Measurements from ENCODE around the gene SP1.
A peak's percentile ranks its signal among the peaks of the same experiment; 100 is the strongest.
"Not testable (repeated sequence)": the region's sequence is repeated elsewhere in the genome, so short reads cannot be mapped to it uniquely, and the experiment has no call there.

The SP1 gene

DNA sequence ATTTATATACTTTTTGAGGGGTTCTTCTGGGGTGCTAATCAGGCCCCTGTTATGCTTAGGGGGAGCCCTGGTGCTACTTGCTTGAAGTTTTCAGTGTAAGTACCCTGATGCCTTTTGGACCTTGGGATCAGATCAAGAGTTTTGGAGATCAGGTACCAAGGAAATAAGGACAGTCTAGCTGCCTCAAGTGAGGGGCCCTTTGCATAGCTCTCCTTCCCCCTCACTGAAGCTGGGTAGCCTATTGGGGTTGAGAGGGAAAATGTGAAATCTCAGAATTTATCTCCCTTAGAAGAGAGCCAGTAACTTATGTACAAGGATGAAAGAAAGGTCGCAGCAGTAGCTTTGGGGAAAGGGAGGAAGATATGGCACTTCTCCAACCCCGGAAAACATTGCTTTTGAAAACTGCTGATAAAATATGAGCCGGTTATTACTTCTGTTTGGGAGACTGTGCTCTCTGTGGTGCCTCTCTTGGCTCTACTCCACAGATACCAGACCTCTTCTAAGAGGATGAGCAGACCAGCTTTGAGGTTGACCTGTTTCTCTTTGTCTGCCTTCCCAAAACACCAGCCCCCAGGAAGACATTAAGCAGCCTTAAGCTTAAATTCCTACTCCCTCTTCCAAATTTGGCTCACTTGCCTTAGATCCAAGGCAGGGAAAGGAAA lies 34.9 kb downstream of the SP1 start:
- no peak for DNase-seq (ENCODE audit: low read depth)

DNA sequence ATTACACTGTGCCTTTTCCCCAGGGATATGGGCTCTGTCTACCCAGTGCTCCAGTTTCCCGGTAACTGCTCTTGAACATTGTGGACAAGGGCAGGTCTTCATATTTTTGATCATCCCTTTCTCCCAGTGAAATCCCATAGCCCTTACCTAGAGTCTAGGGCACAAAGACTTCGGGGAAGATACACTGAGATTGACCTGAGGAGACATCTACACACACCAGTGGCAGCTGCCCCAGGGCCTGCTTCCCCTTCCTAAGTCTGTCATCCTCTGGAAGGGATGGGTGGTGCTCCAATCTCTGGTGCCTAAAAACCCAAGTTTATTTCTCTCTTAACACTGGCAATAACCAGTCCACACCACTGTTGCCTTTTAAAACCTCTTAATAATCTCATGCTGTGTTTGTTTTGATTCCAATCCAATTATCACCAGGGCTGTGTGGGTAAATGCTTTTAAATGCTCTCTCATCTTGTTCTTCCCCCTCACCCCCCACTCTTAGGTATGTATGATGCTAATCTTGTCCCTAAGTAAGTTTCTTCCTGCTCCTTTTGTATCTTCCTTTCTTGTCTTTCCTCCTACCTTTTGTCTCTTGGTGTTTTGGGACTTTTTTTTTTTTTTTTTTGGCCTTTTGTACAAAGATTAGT lies 35.9 kb downstream of the SP1 start:
- DNase-seq (ENCODE audit: low read depth): not testable (repeated sequence)

DNA sequence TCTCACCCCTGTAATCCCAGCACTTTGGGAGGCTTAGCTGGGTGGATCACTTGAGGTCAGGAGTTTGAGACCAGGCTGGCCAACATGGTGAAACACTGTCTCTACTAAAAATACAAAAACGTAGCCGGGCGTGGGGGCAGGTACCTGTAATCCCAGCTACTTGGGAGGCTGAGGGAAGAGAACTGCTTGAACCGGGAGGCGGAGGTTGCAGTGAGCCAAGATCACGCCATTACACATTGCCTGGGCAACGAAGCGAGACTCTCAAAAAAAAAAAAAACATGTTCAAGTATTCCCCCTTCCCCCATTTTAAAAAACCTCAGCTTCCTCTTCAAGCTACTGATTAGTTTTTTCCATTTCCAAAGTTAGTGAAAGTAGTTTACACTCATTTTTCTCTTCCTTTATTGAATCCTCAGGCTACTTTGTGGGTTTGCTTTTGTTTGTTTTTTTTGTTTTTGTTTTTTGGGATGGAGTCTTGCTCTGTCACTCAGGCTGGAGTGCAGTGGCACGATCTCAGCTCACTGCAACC lies 37.4 kb downstream of the SP1 start:
- DNase-seq (ENCODE audit: low read depth): not testable (repeated sequence)

DNA sequence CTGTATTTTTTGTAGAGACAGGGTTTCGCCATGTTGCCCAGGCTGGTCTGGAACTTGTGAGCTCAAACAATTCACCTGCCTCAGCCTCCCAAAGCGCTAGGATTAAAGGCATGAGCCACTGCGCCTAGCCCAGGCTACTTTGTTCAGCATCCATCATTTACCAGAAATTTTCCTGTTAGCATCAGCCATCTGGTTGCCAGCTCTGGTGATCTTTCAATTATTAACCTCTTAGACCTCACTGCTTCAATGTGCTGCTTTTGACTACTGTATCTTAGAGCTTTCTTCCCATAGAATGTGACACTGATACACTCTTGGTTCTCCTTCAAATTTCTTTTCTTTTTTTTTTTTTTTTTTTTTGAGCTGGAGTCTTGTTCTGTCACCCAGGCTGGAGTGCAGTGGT lies 38.2 kb downstream of the SP1 start:
- no peak for DNase-seq (ENCODE audit: low read depth)

DNA sequence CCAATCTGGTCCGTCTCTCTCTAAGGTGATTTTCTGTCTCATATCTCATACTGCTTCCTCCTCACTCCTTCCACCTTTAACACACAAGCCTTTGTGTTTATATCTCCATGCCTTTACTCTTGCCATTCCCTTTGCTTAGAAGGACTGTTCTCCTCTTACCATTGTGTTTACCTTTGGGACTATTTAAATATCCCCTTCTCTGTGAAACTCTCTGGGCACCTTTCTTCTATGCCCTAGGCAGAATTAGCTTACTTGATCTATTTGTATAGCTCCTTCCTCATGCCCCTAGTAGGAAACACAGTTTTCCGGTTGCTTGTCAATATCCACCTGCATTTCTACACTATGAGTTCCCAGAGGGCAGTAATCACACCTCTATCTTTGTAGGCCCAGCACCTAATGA lies 39.8 kb downstream of the SP1 start:
- DNase-seq (ENCODE audit: low read depth): no peak

DNA sequence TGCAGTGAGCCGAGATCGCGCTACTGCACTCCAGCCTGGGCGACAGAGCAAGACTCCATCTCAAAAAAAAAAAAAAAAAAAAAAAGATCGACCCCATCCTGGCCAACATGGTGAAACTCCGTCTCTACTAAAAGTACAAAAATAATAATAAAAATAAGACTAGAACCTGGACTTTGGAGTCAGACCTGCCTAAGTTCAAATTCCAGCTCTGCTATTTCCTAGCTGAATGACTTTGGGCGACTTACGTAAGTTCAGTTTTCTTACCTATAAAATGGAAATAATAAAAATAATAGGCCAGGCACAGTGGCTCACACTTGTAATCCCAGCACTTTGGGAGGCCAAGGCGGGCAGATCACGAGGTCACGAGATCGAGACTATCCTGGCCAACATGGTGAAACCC lies 42.3 kb downstream of the SP1 start:
- not testable (repeated sequence) for DNase-seq (ENCODE audit: low read depth)

DNA sequence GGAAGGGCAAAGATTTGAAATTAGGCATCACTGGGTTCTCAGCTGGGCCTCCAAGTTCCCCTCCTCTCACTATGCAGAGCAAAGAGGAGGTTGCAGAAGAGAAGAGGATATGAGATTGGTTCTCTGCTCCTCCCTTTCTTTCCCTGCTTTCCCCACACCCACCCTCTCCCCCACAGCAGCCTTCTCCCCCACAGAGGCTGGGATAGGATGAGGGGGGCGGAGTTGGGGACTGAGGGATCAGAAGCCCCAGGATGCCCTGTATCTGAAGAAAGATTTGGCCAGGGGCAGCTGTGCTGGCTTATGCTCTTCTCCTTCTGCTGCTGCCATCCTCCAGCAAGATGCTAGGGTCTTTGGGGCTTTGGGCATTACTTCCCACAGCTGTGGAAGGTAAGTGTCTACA lies 43.6 kb downstream of the SP1 start, which contains the start of gene AMHR2:
Gene AMHR2, plus strand, starts transcription at position 259 of the 400 bp plus-strand sequence. Its CDS starts 80 bp downstream, at position 339.
- no peak for DNase-seq (ENCODE audit: low read depth)

DNA sequence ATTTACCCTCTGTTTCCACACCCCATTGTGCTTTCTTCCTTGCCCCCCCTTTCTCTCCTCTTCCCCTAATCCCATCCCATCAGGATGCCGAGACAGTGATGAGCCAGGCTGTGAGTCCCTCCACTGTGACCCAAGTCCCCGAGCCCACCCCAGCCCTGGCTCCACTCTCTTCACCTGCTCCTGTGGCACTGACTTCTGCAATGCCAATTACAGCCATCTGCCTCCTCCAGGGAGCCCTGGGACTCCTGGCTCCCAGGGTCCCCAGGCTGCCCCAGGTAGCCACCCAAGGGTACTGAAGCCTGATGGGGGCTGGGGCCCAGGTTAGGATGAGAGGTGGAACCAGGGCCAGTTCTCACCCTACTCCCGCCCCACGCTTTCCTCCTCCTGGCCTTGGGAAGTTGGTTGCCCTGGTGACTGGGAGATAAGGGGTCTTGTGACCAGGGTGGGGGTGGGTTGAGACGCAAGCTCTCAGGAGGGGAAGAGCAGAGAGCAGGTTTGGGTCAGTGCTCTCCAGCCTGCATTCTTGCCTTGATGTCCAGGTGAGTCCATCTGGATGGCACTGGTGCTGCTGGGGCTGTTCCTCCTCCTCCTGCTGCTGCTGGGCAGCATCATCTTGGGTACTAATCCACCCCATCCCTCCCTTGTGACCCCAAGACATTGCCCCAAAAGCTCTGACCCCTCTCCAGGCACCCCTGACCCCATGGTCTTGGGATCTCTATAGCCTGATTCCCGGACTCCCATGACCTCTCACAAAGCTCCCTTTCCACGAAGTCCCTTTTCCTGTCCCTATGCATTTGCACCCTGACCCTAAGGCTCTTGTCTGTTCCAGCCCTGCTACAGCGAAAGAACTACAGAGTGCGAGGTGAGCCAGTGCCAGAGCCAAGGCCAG lies 44.9 kb downstream of the SP1 start:
- no peak for DNase-seq (ENCODE audit: low read depth)

DNA sequence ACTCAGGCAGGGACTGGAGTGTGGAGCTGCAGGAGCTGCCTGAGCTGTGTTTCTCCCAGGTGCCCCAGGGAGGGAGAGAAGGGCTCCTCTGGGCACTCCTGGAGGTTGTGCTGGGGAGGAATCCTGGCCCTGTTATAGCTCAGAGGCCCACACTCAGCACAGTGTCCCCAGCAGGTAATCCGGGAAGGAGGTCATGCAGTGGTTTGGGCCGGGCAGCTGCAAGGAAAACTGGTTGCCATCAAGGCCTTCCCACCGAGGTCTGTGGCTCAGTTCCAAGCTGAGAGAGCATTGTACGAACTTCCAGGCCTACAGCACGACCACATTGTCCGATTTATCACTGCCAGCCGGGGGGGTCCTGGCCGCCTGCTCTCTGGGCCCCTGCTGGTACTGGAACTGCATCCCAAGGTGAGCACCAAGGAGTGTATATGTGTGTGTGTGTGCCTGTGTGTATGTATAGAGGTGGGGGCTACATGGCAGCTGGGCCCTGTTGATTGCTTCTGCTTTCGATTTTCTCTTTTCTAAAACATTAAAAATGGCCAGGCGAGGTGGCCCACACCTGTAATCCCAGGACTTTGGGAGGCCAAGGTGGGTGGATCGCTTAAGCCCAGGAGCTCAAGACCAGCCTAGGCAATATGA lies 45.7 kb downstream of the SP1 start:
- DNase-seq (ENCODE audit: low read depth): no peak

DNA sequence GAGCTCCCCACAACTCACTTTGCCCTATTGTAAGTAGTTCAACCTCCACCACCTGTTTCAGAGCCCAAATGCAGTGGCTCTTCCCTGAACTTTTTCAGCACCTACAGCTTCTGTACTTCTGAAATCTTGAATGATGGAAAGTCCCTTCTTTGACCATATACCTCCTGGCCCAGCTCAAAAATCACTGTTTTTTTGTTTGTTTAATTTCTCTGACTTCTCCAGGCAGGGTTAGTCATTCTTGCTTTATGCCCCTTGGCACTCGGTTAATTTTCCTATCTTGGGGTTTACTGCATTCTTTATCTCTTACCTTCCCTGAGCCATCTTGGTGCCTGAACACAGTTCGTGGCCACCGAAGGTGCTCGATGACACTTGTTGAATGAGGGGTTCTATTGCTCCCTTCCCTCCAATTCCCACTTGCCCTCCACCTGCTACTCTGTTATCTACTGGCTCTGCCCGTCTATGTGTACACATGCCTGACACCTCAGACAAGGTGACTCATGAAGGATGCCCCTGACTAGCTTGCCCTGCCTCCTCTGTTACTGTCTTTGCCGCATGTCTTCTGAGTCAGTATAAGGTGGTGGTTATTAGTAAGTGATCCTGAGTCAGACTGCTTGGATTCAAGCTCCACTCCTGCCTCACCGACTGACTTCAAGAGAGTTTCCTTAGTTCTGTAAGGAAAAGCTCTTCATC lies 48.1 kb downstream of the SP1 start:
- no peak for DNase-seq (ENCODE audit: low read depth)

DNA sequence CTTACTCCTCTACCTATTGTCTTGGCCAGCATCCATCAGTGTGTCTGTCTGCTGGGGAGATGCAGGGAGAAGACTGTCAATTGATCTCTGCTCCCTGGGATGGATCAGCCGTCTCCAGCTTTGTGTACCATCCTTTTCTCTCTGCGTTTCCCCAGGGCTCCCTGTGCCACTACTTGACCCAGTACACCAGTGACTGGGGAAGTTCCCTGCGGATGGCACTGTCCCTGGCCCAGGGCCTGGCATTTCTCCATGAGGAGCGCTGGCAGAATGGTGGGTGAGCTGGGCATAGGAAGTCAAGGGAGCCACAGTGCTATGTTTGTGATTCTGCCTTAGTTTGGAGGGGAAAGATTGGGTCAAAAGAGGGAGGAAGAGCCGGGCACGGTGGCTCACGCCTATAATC lies 48.8 kb downstream of the SP1 start:
- DNase-seq (ENCODE audit: low read depth): no peak

DNA sequence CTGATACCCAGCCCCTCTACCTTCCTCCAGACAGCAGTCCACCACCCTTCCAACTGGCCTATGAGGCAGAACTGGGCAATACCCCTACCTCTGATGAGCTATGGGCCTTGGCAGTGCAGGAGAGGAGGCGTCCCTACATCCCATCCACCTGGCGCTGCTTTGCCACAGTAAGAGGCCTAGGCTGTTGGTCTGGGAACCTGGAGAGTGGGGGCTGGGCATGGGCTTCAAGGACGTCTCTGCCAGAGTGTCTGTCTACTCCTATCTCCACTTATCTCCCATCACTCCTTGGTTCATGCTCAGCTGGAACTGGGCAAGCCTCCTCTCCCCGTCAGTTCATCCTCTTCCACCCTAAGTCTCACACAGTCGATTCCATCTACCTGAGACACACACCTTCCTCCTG lies 50.1 kb downstream of the SP1 start:
- no peak for DNase-seq (ENCODE audit: low read depth)

DNA sequence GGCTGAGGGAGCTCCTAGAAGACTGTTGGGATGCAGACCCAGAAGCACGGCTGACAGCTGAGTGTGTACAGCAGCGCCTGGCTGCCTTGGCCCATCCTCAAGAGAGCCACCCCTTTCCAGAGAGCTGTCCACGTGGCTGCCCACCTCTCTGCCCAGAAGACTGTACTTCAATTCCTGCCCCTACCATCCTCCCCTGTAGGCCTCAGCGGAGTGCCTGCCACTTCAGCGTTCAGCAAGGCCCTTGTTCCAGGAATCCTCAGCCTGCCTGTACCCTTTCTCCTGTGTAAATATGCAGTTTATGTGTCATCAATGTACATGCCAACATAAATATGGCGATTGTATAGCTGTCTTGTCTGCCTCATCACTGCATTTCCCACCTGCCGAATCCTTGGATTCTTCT lies 51.2 kb downstream of the SP1 start:
- DNase-seq (ENCODE audit: low read depth): no peak

DNA sequence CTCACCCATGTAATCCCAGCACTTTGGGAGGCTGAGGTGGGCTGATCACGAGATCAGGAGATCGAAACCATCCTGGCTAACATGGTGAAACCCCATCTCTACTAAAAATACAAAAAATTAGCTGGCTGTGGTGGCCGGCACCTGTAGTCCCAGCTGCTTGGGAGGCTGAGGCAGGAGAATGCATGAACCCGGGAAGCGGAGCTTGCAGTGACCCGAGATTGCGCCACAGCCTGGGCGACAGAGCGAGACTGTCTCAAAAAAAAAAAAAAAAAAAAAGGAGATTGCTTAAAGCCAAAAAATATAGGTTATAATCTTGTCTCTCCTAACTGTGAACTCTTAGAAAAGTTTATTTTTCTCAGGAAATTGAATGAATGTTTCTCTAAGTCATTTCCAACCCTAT lies 55.4 kb downstream of the SP1 start:
- DNase-seq (ENCODE audit: low read depth): not testable (repeated sequence)

DNA sequence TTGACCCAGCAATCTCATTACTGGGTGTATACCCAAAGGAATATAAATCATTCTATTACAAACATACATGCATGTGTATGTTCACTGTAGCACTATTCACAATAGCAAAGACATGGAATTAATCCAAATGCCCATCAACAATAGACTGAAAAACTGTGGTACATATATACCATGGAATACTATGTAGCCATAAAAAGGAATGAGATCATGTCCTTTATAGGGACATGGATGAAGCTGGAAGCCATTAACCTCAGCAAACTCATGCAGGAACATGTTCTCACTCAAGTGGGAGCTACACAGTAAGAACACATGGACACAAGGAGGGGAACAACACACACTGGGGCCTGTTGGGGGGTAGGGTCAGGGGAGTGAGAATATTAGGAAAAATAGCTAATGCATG lies 59.6 kb downstream of the SP1 start:
- not testable (repeated sequence) for DNase-seq (ENCODE audit: low read depth)

DNA sequence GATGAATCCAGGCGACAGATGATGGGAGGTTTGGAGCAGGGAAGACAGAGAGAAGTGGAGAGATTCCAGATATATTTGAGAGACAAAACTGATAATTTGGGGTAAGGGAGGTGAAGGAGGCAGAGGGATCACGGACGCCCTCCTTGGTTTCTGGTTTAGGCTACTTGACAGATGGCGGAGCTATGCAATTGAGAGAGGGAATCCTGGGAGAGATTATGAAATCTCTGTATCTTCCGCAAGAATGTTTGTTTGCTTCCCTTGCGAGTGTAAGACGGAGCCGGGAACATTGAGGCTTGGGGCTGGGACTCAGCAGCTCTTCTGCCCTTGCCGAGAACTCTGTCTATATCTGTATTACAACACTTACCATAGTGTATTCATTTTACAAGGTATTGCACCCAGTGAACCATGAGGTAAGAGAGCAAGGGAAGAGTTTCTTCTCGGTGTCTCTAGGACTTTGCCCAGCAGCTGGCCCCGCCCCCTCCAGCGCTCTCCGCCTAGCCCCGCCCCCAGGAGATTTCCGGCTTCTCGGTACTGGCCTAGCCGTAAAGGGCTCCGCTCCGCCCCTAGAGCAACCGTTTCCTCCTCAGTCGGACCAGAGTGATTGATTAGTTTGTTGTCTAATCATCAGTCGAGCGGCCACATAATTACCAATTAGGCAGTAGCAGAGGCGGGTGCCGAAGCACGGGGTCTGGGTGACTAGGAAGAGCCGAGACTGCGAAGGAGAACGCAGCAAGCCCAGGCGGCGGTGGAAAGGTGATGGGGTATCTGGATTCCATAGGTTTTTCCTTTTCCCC lies 61.3 kb downstream of the SP1 start, which contains the start of gene PRR13:
Gene PRR13, plus strand, starts transcription at position 695 of the 794 bp plus-strand sequence. CDS start 981 bp downstream, outside the sequence.
- DNase-seq (ENCODE audit: low read depth): peak; percentile 98

DNA sequence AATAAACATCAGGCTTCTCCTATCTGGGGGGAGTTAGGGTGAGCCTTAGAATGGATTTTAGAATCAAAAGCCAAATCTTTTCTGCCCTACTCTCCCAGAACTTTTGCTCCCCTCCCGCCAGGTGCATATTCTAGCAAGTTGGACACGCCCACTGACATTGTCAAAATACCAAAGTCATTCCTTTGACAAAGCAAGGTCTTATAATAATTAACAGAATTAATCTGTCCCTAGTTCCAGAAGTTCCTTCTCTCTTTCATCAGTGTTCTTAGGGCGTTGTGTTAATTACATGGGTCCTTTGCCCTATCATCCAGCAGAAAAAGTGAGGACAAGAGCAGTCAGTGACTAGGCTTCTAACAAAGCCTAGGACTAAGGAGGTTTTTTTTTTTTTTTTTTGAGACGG lies 64.0 kb downstream of the SP1 start:
- no peak for DNase-seq (ENCODE audit: low read depth)

DNA sequence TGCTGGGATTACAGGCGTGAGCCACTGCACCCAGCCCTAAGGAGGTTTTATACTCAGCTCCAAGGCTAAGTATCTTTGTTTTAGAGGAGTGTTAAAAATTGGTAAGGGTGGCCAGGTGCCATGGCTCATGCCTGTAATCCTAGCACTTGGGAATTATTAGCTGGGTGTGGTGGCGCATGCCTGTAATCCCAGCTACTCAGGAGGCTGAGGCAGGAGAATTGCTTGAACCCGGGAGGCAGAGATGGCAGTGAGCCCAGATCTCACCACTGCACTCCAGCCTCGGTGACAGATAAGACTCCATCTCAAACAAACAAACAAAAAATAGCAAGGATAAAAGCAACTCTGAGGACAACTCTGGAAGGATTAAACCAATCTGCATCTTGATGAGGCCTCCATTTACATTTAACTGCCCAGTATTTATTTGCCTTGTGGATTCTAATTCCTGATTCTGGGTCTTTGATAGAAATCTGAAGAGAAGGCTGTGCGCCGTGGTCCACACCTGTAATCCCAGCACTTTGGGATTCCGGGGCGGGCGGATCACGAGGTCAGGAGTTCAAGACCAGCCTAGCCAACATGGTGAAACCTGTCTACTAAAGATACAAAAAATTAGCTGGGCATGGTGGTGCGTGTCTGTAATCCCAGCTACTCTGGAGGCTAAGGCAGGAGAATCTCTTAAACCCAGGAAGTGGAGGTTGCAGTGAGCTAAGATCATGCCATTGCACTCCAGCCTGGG lies 64.8 kb downstream of the SP1 start:
- DNase-seq (ENCODE audit: low read depth): not testable (repeated sequence)

DNA sequence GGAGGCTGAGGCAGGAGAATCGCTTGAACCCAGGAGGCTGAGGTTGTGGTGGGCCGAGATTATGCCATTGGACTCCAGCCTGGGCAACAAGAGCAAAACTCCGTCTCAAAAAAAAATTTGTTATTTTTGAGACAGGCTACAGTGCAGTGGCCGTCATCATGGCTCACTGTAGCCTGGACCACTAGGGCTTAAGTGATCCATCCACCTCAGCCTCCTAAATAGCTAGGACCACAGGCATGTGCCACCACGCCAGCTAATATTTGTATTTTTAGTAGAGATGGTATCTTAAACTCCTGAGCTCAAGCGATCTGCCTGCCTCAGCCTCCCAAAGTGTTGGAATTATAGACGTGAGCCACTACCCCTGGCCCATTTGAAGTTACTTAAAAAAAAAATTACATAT lies 71.0 kb downstream of the SP1 start:
- DNase-seq (ENCODE audit: low read depth): no peak

DNA sequence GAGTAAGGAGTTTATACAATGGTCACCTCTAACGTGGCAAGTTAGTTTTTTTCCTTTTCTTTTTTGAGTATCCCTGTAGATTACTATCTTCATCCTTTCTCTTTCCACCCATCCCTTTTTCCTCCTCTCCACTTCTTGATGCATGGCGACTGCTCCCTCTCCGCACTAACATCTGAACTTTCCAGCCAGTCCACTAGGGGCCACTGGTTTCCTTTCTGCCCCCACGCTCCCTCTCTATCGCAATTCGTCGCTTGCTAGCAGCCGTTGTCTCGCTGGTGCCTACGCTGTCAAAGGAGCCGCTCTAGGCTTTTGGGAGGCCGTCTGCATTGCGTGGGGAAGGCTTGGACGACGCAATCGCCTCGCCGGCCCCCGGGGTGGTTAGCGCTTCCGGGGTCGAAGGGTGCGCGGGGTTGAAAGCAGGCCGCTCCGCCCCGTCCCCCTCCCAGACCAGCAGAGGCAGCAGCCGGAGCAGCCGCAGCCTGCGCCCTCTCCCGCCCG lies 71.7 kb downstream of the SP1 start, which contains the start of gene PCBP2:
Gene PCBP2, plus strand, starts transcription at position 442 of the 498 bp plus-strand sequence. CDS start 2,699 bp downstream, outside the sequence.
- DNase-seq (ENCODE audit: low read depth): peak; percentile 93
